HL-60 (cell line): ENCODE data around the gene RNF223.
A peak's percentile ranks its signal among the peaks of the same experiment; 100 is the strongest.

Experiments used
- DNase-seq, 2 experiments: peaks; one replicate each; pipeline ENCODE4 v3.0.0-alpha.2; 2010 to 2020; ENCODE audit warnings: low read depth in 1 of 2, low spot score in 1 of 2
- H3K27ac ChIP-seq: fragments of 250-450 bp; sonication (Bioruptor Pico); replicated peaks from 2 replicates; pipeline ENCODE4 v1.5.1; 2020; ENCODE audit warnings: mild to moderate bottlenecking, moderate library complexity
- H3K27me3 ChIP-seq: fragments of 250-450 bp; sonication (Bioruptor Pico); 2 replicates; pipeline ENCODE4 v1.5.1; 2021; ENCODE audit warnings: mild to moderate bottlenecking, moderate library complexity; ENCODE audit not compliant: insufficient read depth, poor library complexity, severe bottlenecking
- H3K4me3 ChIP-seq: replicated peaks from 2 replicates; pipeline ENCODE4 v1.5.1; 2011; ENCODE audit warnings: mild to moderate bottlenecking, control low read depth, low read length; ENCODE audit not compliant: insufficient read depth
- GABPA ChIP-seq: IDR thresholded peaks from 2 replicates; pipeline ENCODE4 v1.6.1; 2012; ENCODE audit warnings: low read depth
- POLR2AphosphoS5 ChIP-seq: IDR thresholded peaks from 2 replicates; pipeline ENCODE4 v1.6.1; 2012; ENCODE audit warnings: low read depth
- SPI1 ChIP-seq: IDR thresholded peaks from 2 replicates; pipeline ENCODE4 v1.6.1; 2012; ENCODE audit warnings: low read depth, mild to moderate bottlenecking, borderline replicate concordance
- TF ChIP-seq, protein P1 (sequence below): IDR thresholded peaks from 2 replicates; pipeline ENCODE4 v1.6.1; 2012; ENCODE audit warnings: low read depth; ENCODE audit not compliant: insufficient replicate concordance
- TF ChIP-seq, protein P2 (sequence below): IDR thresholded peaks from one replicate; pipeline ENCODE4 v1.5.1; 2011; ENCODE audit warnings: low read length, control low read depth, inconsistent platforms; ENCODE audit not compliant: insufficient read depth

The RNF223 gene

DNA sequence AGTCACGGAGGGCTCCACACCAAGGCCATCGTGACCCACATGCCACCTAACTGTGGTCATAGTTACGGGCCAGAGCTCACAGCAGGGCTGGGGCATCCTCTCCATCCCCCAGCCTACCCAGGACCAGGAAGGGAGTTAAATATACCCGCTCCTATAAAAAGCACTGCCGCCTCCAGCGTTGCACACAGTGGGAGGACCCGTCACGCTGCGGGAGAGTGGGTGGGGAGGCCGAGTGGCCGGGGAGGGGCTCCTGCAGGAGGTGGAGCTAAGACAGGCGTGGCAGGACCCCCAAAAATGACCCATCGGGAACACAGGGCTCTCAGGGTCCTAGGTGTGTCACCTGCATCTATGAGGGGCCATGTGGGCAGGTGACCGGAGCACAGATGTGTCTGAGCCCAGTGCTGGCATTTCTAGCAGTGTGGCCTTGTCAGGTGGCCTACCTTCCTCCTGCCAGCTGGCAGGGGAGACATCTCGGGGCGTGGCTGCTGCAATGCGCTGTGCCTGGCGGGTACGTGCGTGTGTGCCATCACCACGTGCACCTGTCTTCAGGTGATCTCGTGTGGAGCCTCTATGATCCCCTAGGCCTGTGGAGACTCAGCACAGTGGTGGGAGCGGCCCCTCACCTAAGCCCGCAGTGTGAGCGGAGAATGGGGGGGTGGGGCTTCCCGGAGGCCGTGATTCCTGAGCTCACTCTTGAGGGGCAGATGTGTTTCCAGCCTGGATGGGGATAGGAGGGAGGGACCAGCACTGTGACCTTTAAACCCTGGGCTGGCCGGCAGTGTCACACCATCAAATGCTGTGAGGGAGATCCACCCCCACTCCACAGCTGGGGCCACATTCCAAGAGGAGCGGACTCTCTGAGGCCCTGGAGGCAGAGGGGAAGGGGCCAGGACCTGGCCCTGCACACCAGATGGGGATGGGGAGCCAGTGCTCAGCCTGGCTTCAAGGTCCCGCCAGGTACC is 36.5 kb downstream of the RNF223 start:
- peaks cover 25% of the 10 kb centered on the region for H3K27me3 ChIP-seq
- H3K4me3 ChIP-seq: no peak overlapping the region
- TF ChIP-seq GABPA: no peak
- TF ChIP-seq, protein P1, sequence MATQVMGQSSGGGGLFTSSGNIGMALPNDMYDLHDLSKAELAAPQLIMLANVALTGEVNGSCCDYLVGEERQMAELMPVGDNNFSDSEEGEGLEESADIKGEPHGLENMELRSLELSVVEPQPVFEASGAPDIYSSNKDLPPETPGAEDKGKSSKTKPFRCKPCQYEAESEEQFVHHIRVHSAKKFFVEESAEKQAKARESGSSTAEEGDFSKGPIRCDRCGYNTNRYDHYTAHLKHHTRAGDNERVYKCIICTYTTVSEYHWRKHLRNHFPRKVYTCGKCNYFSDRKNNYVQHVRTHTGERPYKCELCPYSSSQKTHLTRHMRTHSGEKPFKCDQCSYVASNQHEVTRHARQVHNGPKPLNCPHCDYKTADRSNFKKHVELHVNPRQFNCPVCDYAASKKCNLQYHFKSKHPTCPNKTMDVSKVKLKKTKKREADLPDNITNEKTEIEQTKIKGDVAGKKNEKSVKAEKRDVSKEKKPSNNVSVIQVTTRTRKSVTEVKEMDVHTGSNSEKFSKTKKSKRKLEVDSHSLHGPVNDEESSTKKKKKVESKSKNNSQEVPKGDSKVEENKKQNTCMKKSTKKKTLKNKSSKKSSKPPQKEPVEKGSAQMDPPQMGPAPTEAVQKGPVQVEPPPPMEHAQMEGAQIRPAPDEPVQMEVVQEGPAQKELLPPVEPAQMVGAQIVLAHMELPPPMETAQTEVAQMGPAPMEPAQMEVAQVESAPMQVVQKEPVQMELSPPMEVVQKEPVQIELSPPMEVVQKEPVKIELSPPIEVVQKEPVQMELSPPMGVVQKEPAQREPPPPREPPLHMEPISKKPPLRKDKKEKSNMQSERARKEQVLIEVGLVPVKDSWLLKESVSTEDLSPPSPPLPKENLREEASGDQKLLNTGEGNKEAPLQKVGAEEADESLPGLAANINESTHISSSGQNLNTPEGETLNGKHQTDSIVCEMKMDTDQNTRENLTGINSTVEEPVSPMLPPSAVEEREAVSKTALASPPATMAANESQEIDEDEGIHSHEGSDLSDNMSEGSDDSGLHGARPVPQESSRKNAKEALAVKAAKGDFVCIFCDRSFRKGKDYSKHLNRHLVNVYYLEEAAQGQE: no peak
- no peak for TF ChIP-seq SPI1
- TF ChIP-seq, protein P2, sequence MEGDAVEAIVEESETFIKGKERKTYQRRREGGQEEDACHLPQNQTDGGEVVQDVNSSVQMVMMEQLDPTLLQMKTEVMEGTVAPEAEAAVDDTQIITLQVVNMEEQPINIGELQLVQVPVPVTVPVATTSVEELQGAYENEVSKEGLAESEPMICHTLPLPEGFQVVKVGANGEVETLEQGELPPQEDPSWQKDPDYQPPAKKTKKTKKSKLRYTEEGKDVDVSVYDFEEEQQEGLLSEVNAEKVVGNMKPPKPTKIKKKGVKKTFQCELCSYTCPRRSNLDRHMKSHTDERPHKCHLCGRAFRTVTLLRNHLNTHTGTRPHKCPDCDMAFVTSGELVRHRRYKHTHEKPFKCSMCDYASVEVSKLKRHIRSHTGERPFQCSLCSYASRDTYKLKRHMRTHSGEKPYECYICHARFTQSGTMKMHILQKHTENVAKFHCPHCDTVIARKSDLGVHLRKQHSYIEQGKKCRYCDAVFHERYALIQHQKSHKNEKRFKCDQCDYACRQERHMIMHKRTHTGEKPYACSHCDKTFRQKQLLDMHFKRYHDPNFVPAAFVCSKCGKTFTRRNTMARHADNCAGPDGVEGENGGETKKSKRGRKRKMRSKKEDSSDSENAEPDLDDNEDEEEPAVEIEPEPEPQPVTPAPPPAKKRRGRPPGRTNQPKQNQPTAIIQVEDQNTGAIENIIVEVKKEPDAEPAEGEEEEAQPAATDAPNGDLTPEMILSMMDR: no peak
- TF ChIP-seq POLR2AphosphoS5: no peak
- DNase-seq: no peak
- no peak overlapping the region for H3K27ac ChIP-seq

GRCh38 chr1:1035291-1035943 is 38.7 kb downstream of the RNF223 start:
- no peak overlapping the region for H3K4me3 ChIP-seq
- TF ChIP-seq POLR2AphosphoS5 (no peak), GABPA (no peak), SPI1 (no peak)
- TF ChIP-seq, protein P1: peak; percentile 15
- H3K27ac ChIP-seq: no peak overlapping the region
- DNase-seq: no peak
- H3K27me3 ChIP-seq: peaks cover 33% of the 10 kb centered on the region

- no peak overlapping the region for H3K4me3 ChIP-seq
- DNase-seq: no peak
- TF ChIP-seq POLR2AphosphoS5 (no peak), GABPA (no peak), SPI1 (no peak)
- TF ChIP-seq, protein P2: no peak
- TF ChIP-seq, protein P1: no peak
- no peak overlapping the region for H3K27ac ChIP-seq
- H3K27me3 ChIP-seq: peaks cover 25% of the 10 kb centered on the region
These were observed 39.7 kb downstream of the RNF223 start for GRCh38 chr1:1034439-1034781.
